K562 (cell line): ENCODE measurements around the gene CD164. TPM values are rescaled to one million over a fixed set of nuclear protein-coding genes. Genes with fewer than 3 reads are reported as not detected.

ENCODE experiments used
- CUX1 ChIP-seq: fragments of 200-800 bp; sonication (Bioruptor generic); IDR thresholded peaks from 2 replicates; pipeline ENCODE4 v1.6.1; 2016; ENCODE audit warnings: missing genetic modification characterization, missing compliant biosample characterization
- DLX4 ChIP-seq: fragments of 250-450 bp; sonication (Bioruptor Pico); IDR thresholded peaks from 2 replicates; pipeline ENCODE4 v1.6.1; 2021; ENCODE audit warnings: mild to moderate bottlenecking
- FOS ChIP-seq: IDR thresholded peaks from 3 replicates; pipeline ENCODE4 v1.6.1; 2011; ENCODE audit not compliant: insufficient read length; ENCODE audit errors: extremely low read depth
- FOXP4 ChIP-seq: sonication (generic); formaldehyde crosslinking; IDR thresholded peaks from 2 replicates; pipeline ENCODE4 v1.8.0; 2022; ENCODE audit warnings: mild to moderate bottlenecking, missing genetic modification reagents, borderline replicate concordance
- MED1 ChIP-seq: sonication (generic); formaldehyde crosslinking; IDR thresholded peaks from 2 replicates; pipeline ENCODE4 v1.8.1; 2023; ENCODE audit warnings: missing genetic modification reagents, borderline replicate concordance
- POLR3A ChIP-seq: IDR thresholded peaks from 2 replicates; pipeline ENCODE4 v1.6.1; 2011; ENCODE audit warnings: borderline replicate concordance, mild to moderate bottlenecking, moderate library complexity; ENCODE audit not compliant: insufficient read length, insufficient read depth; ENCODE audit errors: extremely low read depth
- SPI1 ChIP-seq: IDR thresholded peaks from 2 replicates; pipeline ENCODE4 v1.6.1; 2011; ENCODE audit warnings: low read depth, low read length, control low read depth, borderline replicate concordance
- ZBTB33 ChIP-seq: sonication (generic); formaldehyde crosslinking; IDR thresholded peaks from 2 replicates; pipeline ENCODE4 v1.8.1; 2023; ENCODE audit warnings: mild to moderate bottlenecking, missing genetic modification reagents
- ZNF175 ChIP-seq: fragments of 200-800 bp; sonication (Bioruptor generic); IDR thresholded peaks from 2 replicates; pipeline ENCODE4 v1.6.1; 2016; ENCODE audit warnings: low read depth, mild to moderate bottlenecking, missing genetic modification characterization, missing compliant biosample characterization
- ZNF668 ChIP-seq: fragments of 250-450 bp; sonication (Bioruptor Pico); IDR thresholded peaks from 2 replicates; pipeline ENCODE4 v1.8.0; 2022; ENCODE audit warnings: mild to moderate bottlenecking, inconsistent platforms
- polyA plus RNA-seq, 8 experiments: library from polyadenylated mRNA; depleted of rRNA in 4 of 8; stranded (reverse) in 5 of 8; unstranded in 3 of 8; fragments of >200 nt; fragmentation: Nextera tagmentation in 2 of 8; fragmentation: Illumina TruSeq in 1 of 8; extraction: Ambion mirVana in 2 of 8; extraction: Trizol in 1 of 8; gene quantifications; 2 replicates each; pipeline versions ENCODE4 v1.2.1 to v1.2.3, GENCODE V29; 2011 to 2014; ENCODE audit warnings: inconsistent platforms in 1 of 8, missing spikeins in 1 of 8
- total RNA-seq, 7 experiments: library from RNA; depleted of rRNA in 6 of 7; stranded (reverse); fragments of >200 nt in 6 of 7; fragmentation: Illumina TruSeq in 2 of 7; extraction: Trizol in 2 of 7; gene quantifications; 2 replicates each; pipeline versions ENCODE4 v1.2.1 to v1.2.3, GENCODE V29; 2011 to 2021; ENCODE audit warnings: low replicate concordance in 1 of 7

The CD164 gene
- total and polyA plus RNA-seq, 9 of the 15 experiments (the other 6 are each of a cell fraction or from before 2014, with no cell fraction given): 79.5 to 317 (median 165) TPM

GRCh38 chr6:109381747-109382575 is at the start of gene CD164 (continued):
- TF ChIP-seq CUX1 (CRISPR knock-in tag) (no peak), FOS (no peak), POLR3A (no peak), ZNF668 (no peak), SPI1 (no peak), ZNF175 (CRISPR knock-in tag) (no peak), DLX4 (CRISPR knock-in tag) (no peak), FOXP4 (CRISPR knock-in tag) (no peak), MED1 (CRISPR knock-in tag) (0 out of 2 replicates have a peak, but pooled peaks have one; percentile 67), ZBTB33 (CRISPR knock-in tag) (0 out of 2 replicates have a peak, but pooled peaks have one; percentile 25)
